GM18502 (cell line): ENCODE measurements around the gene TMEM45B.
"Not testable (repeated sequence)": the region's sequence is repeated elsewhere in the genome, so short reads cannot be mapped to it uniquely, and the experiment has no call there.

Experiments used
- ATAC-seq: cut with Tn5 transposase; IDR thresholded peaks from one replicate; pipeline ENCODE4 v1.9.1; 2021; ENCODE audit warnings: mild to moderate bottlenecking; ENCODE audit not compliant: unreplicated experiment, poor library complexity

The TMEM45B gene

DNA sequence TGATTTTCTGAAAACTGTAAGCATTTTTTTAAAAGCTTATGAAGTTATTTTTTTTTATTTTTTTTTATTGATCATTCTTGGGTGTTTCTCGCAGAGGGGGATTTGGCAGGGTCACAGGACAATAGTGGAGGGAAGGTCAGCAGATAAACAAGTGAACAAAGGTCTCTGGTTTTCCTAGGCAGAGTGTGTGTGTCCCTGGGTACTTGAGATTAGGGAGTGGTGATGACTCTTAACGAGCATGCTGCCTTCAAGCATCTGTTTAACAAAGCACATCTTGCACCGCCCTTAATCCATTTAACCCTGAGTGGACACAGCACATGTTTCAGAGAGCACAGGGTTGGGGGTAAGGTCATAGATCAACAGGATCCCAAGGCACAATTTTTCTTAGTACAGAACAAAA lies 31.7 kb downstream of the TMEM45B start:
- not testable (repeated sequence) for ATAC-seq

GRCh38 chr11:129849447-129850130 lies 33.9 kb downstream of the TMEM45B start:
- no peak for ATAC-seq

- no peak for ATAC-seq
Measured at GRCh38 chr11:129852125-129852740, 36.6 kb downstream of the TMEM45B start.

- no peak for ATAC-seq
Measured at GRCh38 chr11:129853518-129854231, 38.0 kb downstream of the TMEM45B start.

GRCh38 chr11:129854232-129854805 lies 38.7 kb downstream of the TMEM45B start:
- no peak for ATAC-seq

- no peak for ATAC-seq
Measured at GRCh38 chr11:129855086-129855485, 39.4 kb downstream of the TMEM45B start.

DNA sequence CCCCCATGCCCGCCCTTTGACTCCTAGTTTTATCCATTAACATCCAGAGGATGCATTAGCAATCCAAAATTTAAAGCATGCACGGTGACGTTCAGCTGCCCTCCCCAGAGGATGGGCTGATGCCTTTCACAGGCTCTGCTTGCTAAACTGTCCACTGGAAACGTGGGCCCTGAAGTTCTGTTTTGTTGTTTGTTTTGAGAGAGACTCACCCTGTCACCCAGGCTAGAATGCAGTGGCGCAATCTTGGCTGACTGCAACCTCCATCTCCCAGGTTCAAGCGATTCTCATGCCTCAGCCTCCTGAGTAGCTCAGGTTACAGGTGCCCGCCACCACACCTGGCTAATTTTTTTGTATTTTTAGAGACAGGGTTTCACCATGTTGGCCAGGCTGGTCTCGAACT lies 40.4 kb downstream of the TMEM45B start:
- no peak for ATAC-seq

DNA sequence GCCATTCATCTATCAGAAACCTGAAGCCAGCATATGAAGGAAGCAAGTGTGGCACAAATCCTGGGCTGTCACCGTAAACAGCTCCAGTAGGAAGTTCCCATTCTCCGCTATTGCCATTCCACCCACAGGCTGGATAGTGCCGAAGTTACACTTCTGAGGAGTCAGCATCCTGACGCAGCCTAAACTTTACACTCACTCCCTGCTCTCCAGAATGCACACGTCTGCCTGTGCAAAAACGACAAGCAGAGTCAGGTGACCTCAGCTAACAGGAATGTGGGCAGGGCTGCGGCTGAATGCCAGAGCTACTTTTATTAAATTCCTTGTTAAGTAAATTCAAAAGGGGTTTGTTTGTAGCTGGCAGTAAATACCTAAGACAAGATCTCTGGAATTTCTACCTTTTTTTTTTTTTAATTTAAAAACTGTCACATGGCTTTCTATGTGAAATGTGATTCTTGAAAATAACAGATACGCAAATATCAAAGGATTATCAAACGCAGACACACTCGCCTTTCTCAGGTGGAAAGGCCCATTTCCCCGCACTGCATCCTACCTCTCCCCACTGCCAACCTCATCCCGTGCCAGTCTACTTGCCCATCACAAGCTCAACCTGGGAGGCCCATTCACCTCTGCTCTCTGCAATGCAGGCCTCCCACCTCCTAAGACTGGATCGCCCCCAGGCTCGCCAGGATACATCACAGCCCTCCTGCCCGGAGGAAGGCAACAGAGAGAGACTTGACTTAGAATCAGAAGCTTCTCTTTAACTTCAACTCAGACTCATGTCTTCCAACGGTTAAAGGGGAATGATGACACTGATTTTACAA lies 46.3 kb downstream of the TMEM45B start:
- no peak for ATAC-seq

DNA sequence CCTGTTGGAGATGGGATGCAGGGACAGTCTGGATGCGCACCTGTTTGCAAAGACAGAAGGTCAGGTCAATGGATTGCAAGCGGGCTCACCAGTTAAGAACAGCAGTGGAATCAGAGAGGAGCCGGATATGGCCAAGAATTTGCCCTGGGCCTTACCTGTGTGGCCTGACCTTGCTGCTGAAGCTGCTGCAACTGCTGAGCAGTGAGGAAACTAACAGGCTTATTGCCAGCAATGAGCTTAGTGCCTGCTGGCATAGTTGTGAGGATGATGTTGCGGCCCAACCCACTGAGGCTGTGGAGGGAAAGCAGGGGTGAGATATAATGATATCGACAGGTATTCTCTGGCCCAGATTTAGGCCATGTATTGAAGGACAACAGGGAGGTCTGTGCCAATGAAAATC lies 49.2 kb downstream of the TMEM45B start:
- ATAC-seq, result no peak

DNA sequence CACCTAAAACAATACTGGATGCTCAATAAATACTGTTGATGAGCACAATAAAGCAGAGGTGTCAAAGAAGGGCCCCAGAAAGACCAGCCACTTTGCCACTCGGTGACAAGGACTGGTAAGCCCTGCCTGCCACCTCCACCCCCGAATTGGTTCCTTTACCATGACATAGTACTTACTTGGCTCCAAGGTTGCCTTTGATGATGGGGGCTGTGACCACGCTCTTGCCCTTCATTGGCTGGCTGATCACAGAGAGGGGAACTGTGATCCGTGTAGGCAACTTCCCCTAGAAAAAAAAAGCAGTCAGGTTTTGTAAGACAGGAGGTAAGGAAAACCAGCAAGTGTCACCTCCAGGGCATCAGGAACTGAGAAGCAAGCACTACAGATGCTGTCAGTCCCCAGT lies 50.1 kb downstream of the TMEM45B start:
- no peak for ATAC-seq

GRCh38 chr11:129866311-129866710 lies 50.7 kb downstream of the TMEM45B start:
- ATAC-seq, result no peak

GRCh38 chr11:129868626-129869025 lies 53.0 kb downstream of the TMEM45B start:
- ATAC-seq, result not testable (repeated sequence)

GRCh38 chr11:129871914-129872313 lies 56.3 kb downstream of the TMEM45B start:
- no peak for ATAC-seq

DNA sequence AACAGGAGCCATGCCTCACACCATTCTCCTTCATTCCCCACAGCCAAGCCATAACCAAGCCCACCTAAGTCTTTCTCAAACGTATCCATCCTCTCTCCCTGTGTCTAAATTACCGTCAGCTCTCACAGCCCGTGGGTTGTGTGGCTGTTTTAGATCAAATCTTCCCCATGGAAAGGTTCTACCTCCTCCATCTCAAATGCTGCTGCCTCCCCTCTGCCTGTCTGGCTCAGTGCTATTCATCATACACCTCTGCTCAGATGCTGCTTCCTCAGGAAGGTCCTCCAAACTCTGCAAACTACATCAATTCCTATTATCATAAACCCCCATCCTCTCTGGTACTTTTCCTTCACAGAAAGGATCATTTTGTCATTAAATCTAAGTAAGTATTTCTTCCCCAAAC lies 64.7 kb downstream of the TMEM45B start:
- no peak for ATAC-seq

DNA sequence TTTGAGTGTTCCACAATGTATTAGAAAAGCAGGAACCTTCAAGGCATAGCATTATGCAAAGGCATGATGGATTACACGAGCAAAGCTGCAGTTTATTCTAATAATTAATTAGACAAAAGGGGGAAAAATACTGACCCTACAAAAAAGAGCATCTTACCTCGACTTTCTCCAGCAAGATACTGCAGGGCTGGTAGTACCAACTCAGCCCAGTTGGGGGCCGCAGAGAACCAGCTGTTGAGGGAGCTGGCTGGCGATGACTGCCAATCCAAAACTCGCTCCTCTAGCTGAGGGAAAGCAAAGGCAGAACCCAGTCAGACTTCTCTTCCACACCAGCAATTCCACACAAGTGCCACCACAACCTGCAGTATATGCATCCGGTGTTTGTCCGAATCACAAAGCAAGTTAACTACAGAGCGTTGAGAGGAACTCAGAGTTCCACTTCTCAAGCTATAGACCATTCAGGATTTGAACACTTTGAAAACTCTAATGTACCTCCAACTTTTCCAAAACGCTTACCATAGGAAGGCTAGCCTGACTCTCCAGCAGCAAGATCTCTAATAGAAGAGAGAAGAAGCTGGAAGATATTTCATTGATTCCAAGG lies 66.0 kb downstream of the TMEM45B start:
- peak; percentile 85 for ATAC-seq

GRCh38 chr11:129884581-129884980 lies 68.9 kb downstream of the TMEM45B start:
- no peak for ATAC-seq

DNA sequence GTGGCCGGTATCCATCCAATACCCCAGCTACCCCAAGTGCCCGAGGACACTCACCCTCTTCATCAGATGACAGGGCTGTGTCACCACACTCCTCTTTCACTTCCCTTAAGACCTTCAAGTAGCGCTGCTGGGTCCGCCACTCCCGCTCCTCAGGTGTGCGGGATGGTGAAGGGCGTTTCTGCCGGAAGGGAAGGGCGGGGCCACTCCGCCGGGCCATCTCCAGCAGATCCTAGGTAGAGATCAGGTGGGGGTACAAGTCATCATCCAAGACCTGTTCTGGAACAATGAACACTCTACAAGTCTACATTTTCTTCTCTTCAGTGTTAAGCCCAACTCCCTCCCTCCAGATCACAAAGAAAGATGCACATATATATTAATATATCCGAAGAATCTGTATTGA lies 69.7 kb downstream of the TMEM45B start:
- no peak for ATAC-seq

DNA sequence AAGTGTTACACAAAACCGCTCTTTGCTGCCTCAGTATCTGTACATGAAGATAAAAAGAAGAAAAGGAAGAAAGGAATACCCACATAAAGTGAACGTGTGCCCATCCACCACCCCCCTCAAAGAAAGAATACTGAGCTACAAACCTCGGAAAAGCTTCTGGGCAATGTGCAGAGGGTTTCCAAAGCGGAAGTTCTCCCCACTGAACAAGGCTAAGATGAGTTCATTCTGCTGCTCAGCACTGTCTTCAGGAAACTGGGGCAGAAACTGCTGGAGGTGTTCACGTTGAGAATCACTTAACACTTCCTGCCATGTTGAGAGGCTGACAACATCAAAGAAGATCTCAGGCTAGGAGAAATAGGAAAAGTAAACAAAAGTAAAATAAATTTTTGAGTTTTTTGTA lies 72.8 kb downstream of the TMEM45B start:
- ATAC-seq, result no peak

DNA sequence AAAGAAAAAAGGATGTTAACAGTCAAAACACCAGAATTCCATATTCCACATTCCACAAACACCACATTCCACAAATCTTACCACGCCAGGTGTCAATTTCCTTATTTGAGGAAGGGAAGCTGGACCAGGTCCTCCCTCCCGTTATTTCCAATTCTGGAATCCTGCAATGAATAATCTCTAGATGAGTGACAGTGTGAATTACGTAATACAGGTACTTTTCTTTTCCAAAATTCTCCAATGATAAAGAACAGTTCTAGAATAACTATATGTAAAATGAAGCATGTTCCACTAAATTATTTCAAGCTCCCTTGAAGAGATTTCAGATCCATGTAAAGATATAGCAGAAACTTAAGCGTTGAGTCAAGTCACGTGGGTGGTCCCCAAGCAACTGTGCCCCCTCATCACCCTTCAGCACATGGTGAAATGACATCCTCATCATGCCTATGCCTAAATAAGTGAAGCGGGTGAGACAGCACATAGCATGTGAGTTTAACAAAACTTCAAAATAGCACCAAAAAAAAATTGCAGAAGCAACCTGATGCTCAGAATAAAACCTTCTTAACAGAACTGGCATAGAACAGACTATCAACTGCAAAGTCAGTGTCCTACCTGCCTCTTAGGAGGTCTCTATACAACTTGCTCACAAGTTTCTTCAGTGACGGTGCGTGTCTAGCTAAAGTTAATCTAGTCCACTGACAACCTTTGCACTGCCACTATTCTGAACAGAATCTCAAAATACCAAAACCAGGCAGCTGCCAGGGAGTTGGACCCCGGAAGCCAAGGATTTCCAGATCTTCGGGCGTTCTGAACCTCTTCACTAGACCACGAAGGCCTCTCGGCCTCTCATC lies 78.9 kb downstream of the TMEM45B start:
- peak; percentile 25 for ATAC-seq
